ENCODE measurements around the gene ENTPD6. TPM values are rescaled to one million over a fixed set of nuclear protein-coding genes. Genes with fewer than 3 reads are reported as not detected.
A peak's percentile ranks its signal among the peaks of the same experiment; 100 is the strongest.

The ENTPD6 gene
- polyA plus RNA-seq, 3 donors: 36.2 to 120 (median 47.0) TPM

DNA sequence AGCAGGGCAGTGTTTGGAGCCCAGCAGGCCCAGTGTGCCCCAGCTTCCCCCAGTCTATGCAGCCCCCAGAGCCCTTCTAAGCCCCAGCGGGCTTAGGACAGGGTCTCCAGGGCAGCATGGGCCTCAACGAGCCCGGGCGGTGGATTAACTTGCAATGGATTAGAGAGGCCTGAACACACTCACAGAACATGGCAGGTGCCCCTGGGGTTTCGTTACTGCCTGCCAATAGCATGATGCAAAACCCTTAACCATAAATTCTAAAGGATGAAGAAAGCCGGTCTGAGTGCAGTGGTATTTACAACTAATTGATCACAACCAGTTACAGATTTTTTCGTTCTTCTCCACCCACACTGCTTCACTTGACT lies 18.9 kb downstream of the ENTPD6 start:
- H3K27me3 Mint-ChIP-seq (ENCODE audit: low read depth in 3 of 3): peaks cover 0 to 2% (median 0%) of the 10 kb centered on the region in 3 donors
- Histone ChIP-seq H3K27ac (ENCODE audit: low read depth in 1 of 2, low read length in 2 of 2) (no peak overlapping the region), H4K20me1 (ENCODE audit: insufficient read depth, low read length) (no peaks in the 10 kb centered on the region), H3K4me1 (ENCODE audit: control insufficient read depth in 1 of 2, insufficient read depth in 2 of 2, low read length in 2 of 2) (no peaks in the 10 kb centered on the region), H3K9me3 (replicated peaks in 1 of 2; ENCODE audit: control insufficient read depth in 1 of 2, insufficient read depth in 1 of 2, low read length in 2 of 2) (no peaks in the 10 kb centered on the region), H3K4me2 (replicated peaks; ENCODE audit: extremely low read depth, low read length, poor library complexity, severe bottlenecking) (no peak overlapping the region), H2AFZ (ENCODE audit: insufficient read depth, low read depth, low read length, poor library complexity, severe bottlenecking) (no peak overlapping the region), H3K9ac (ENCODE audit: insufficient read depth, low read length, poor library complexity, severe bottlenecking) (no peak overlapping the region), H3K36me3 (replicated peaks in 1 of 2; ENCODE audit: control insufficient read depth in 1 of 2, insufficient read depth in 2 of 2, low read length in 2 of 2) (peaks cover 83 to 99% of the 10 kb centered on the region in 2 donors), H3K79me2 (ENCODE audit: insufficient read depth, low read length) (no peaks in the 10 kb centered on the region), H3K27me3 (ENCODE audit: control insufficient read depth in 2 of 2, insufficient read depth in 2 of 2, low read length in 2 of 2) (no peaks in the 10 kb centered on the region), H3K4me3 (replicated peaks in 1 of 3; ENCODE audit: low read depth in 2 of 3, low read length in 3 of 3) (no peak overlapping the region)
- TF ChIP-seq, protein P1, sequence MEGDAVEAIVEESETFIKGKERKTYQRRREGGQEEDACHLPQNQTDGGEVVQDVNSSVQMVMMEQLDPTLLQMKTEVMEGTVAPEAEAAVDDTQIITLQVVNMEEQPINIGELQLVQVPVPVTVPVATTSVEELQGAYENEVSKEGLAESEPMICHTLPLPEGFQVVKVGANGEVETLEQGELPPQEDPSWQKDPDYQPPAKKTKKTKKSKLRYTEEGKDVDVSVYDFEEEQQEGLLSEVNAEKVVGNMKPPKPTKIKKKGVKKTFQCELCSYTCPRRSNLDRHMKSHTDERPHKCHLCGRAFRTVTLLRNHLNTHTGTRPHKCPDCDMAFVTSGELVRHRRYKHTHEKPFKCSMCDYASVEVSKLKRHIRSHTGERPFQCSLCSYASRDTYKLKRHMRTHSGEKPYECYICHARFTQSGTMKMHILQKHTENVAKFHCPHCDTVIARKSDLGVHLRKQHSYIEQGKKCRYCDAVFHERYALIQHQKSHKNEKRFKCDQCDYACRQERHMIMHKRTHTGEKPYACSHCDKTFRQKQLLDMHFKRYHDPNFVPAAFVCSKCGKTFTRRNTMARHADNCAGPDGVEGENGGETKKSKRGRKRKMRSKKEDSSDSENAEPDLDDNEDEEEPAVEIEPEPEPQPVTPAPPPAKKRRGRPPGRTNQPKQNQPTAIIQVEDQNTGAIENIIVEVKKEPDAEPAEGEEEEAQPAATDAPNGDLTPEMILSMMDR (IDR thresholded peaks at IDR 0.05): no peak
- no peaks in the 10 kb centered on the region for H3K9me3 Mint-ChIP-seq
- no peak overlapping the region for H3K4me3 Mint-ChIP-seq
- H3K36me3 Mint-ChIP-seq: peaks cover 72 to 94% of the 10 kb centered on the region in 2 donors
- no peaks in the 10 kb centered on the region for H3K4me1 Mint-ChIP-seq
- peak overlapping the region in 2 of 7 donors; percentile 31 to 49 for H3K27ac Mint-ChIP-seq
- WGBS (ENCODE audit: insufficient coverage): no CpG with 5 or more reads among the region's 7 CpGs
- intact Hi-C loops (cut with micrococcal nuclease): no loop called here
- no peak for DNase-seq

DNA sequence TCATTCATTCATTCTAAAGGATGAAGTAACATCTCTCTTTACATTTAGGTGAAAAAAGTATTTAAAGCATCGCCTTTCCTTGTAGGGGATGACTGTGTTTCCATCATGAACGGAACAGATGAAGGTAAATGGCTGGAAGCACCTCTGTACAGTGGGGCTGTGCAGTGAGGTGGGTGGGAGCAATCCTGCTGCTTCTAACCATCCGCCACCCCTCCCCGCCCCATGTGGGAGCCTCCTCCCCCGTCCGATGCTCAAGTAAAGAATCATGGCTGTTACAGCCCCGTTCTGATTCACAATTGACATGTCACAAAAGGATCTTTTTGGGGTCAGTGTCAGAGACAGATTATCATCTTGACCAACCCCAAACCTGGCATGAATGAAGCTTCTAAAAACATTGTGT lies 19.3 kb downstream of the ENTPD6 start:
- Histone ChIP-seq H3K4me3 (replicated peaks in 1 of 3; ENCODE audit: low read depth in 2 of 3, low read length in 3 of 3) (no peak overlapping the region), H3K4me1 (ENCODE audit: control insufficient read depth in 1 of 2, insufficient read depth in 2 of 2, low read length in 2 of 2) (no peaks in the 10 kb centered on the region), H3K27ac (ENCODE audit: low read depth in 1 of 2, low read length in 2 of 2) (no peak overlapping the region), H2AFZ (ENCODE audit: insufficient read depth, low read depth, low read length, poor library complexity, severe bottlenecking) (no peak overlapping the region), H3K36me3 (replicated peaks in 1 of 2; ENCODE audit: control insufficient read depth in 1 of 2, insufficient read depth in 2 of 2, low read length in 2 of 2) (peaks cover 81 to 100% of the 10 kb centered on the region in 2 donors), H3K79me2 (ENCODE audit: insufficient read depth, low read length) (no peaks in the 10 kb centered on the region), H3K9me3 (replicated peaks in 1 of 2; ENCODE audit: control insufficient read depth in 1 of 2, insufficient read depth in 1 of 2, low read length in 2 of 2) (no peaks in the 10 kb centered on the region), H4K20me1 (ENCODE audit: insufficient read depth, low read length) (no peaks in the 10 kb centered on the region), H3K27me3 (ENCODE audit: control insufficient read depth in 2 of 2, insufficient read depth in 2 of 2, low read length in 2 of 2) (no peaks in the 10 kb centered on the region), H3K9ac (ENCODE audit: insufficient read depth, low read length, poor library complexity, severe bottlenecking) (no peak overlapping the region), H3K4me2 (replicated peaks; ENCODE audit: extremely low read depth, low read length, poor library complexity, severe bottlenecking) (no peak overlapping the region)
- H3K27me3 Mint-ChIP-seq (ENCODE audit: low read depth in 3 of 3): peaks cover 0 to 2% (median 0%) of the 10 kb centered on the region in 3 donors
- intact Hi-C loops (cut with micrococcal nuclease): no loop called here
- H3K36me3 Mint-ChIP-seq: peaks cover 71 to 95% of the 10 kb centered on the region in 2 donors
- no peak overlapping the region for H3K27ac Mint-ChIP-seq
- no peaks in the 10 kb centered on the region for H3K9me3 Mint-ChIP-seq
- no peaks in the 10 kb centered on the region for H3K4me1 Mint-ChIP-seq
- no peak for DNase-seq
- TF ChIP-seq, protein P1 (IDR thresholded peaks at IDR 0.05): no peak
- 92% methylated on average over 4 of the region's 7 CpGs for WGBS (ENCODE audit: insufficient coverage)
- no peak overlapping the region for H3K4me3 Mint-ChIP-seq
